HEK293T (cell line): Measurements from ENCODE around the gene LRBA.

ENCODE experiments used
- BHLHE40 ChIP-seq: fragments of 450-650 bp; IDR thresholded peaks from 2 replicates; pipeline ENCODE4 v1.6.1; 2016; ENCODE audit warnings: mild to moderate bottlenecking, moderate library complexity, borderline replicate concordance
- FOXA1 ChIP-seq: fragments of 450-650 bp; IDR thresholded peaks from 2 replicates; pipeline ENCODE4 v1.6.1; 2016; ENCODE audit warnings: mild to moderate bottlenecking
- FOXK2 ChIP-seq: fragments of 450-650 bp; IDR thresholded peaks from 2 replicates; pipeline ENCODE4 v1.6.1; 2016; ENCODE audit warnings: mild to moderate bottlenecking
- SP1 ChIP-seq: fragments of 450-650 bp; IDR thresholded peaks from 2 replicates; pipeline ENCODE4 v1.6.1; 2017
- TARDBP ChIP-seq: fragments of 450-650 bp; IDR thresholded peaks from 2 replicates; pipeline ENCODE4 v1.6.1; 2016

DNA sequence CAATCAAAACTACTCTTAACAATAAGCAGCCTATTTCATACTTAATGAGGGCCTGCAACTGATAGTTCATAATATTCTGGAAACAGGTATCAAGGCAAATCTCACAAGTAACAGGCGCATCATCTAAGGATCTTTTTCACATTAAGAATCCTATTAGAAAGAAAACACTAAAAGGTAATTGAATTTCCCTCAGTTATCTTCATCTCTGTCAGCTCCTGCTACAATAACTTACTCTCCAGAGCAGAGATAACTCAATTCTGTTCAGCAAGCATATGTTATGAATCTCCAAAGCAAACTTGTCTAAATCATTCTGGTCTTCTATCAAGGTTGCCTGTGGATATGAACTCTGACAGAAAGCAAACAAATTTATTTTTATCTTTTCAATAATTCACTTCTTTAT lies 307.1 kb downstream of the LRBA start:
- no peak for TF ChIP-seq FOXK2
- no peak for TF ChIP-seq SP1
- no peak for TF ChIP-seq TARDBP
- TF ChIP-seq FOXA1 = no peak
- TF ChIP-seq BHLHE40 = no peak
